PC-9 (cell line): ENCODE results near the gene LENG8.

Experiments
- CTCF ChIP-seq: fragments of 200-600 bp; sonication (generic); conservative IDR thresholded peaks from 2 replicates; pipeline ENCODE4 v1.6.1; 2017; ENCODE audit warnings: mixed run types, antibody characterized with exemption, mild to moderate bottlenecking, moderate library complexity
- EZH2 ChIP-seq: fragments of 200-600 bp; sonication (generic); IDR thresholded peaks from 2 replicates; pipeline ENCODE4 v1.8.0; 2017; ENCODE audit warnings: antibody characterized with exemption, low read depth

GRCh38 chr19:54464044-54464629, 15.1 kb downstream of the LENG8 start:
- TF ChIP-seq CTCF: no peak
- no peak for TF ChIP-seq EZH2
